Retinal pigment epithelial cell (primary cell): ENCODE results near the gene FCN2.

Experiments used
- DNase-seq: peaks from one replicate; pipeline ENCODE4 v3.0.0-alpha.2; 2010; ENCODE audit warnings: low read depth
- H3K4me3 ChIP-seq: 2 replicates; pipeline ENCODE4 v1.5.1; 2011; ENCODE audit warnings: mild to moderate bottlenecking, low read length, control low read depth, moderate library complexity
- TF ChIP-seq, protein P1 (sequence below): conservative IDR thresholded peaks from 2 replicates; pipeline ENCODE4 v1.5.1; 2011; ENCODE audit warnings: low read depth, low read length, control low read depth, inconsistent platforms

FCN2 gene

DNA sequence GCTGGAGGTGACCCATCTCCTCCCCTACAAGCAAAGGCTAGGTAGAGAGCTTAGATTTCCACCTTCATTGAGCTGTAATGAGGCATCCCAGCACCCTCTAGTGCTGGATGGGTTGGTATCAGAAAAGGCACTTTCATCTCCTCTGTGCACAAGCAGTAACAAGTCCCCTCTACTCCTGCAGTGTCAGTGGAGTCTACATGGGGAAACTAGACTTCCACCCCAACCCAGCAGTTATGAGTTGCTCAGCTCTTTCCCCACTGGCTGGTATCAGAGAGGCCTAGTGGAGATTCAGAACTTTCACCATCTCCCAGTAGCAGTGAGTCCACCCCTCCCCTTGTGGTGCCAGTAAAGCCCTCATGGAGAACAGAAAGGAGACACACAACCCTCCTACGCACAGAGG lies 19.2 kb downstream of the FCN2 start:
- TF ChIP-seq, protein P1, sequence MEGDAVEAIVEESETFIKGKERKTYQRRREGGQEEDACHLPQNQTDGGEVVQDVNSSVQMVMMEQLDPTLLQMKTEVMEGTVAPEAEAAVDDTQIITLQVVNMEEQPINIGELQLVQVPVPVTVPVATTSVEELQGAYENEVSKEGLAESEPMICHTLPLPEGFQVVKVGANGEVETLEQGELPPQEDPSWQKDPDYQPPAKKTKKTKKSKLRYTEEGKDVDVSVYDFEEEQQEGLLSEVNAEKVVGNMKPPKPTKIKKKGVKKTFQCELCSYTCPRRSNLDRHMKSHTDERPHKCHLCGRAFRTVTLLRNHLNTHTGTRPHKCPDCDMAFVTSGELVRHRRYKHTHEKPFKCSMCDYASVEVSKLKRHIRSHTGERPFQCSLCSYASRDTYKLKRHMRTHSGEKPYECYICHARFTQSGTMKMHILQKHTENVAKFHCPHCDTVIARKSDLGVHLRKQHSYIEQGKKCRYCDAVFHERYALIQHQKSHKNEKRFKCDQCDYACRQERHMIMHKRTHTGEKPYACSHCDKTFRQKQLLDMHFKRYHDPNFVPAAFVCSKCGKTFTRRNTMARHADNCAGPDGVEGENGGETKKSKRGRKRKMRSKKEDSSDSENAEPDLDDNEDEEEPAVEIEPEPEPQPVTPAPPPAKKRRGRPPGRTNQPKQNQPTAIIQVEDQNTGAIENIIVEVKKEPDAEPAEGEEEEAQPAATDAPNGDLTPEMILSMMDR: no peak
- DNase-seq: no peak
- no peak overlapping the region for H3K4me3 ChIP-seq

DNA sequence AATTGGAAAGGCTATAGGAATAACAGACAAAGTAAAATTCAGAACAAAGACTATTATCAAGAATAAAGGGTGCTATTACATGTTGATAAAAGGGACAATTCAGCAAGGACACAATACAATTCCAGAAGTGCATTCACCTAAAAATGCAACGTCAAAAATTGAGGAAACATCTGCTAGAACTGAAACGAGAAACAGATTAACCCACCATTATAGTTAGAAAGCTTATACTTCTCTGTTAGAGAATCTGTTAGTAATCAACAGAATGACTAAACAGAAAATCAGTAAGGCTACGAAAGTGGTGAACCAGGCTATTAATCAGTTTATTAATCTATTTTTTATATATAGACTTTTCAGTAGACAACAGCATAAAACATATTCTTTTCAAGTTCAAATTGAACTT lies 22.3 kb downstream of the FCN2 start:
- TF ChIP-seq, protein P1: no peak
- no peak overlapping the region for H3K4me3 ChIP-seq
- no peak for DNase-seq

DNA sequence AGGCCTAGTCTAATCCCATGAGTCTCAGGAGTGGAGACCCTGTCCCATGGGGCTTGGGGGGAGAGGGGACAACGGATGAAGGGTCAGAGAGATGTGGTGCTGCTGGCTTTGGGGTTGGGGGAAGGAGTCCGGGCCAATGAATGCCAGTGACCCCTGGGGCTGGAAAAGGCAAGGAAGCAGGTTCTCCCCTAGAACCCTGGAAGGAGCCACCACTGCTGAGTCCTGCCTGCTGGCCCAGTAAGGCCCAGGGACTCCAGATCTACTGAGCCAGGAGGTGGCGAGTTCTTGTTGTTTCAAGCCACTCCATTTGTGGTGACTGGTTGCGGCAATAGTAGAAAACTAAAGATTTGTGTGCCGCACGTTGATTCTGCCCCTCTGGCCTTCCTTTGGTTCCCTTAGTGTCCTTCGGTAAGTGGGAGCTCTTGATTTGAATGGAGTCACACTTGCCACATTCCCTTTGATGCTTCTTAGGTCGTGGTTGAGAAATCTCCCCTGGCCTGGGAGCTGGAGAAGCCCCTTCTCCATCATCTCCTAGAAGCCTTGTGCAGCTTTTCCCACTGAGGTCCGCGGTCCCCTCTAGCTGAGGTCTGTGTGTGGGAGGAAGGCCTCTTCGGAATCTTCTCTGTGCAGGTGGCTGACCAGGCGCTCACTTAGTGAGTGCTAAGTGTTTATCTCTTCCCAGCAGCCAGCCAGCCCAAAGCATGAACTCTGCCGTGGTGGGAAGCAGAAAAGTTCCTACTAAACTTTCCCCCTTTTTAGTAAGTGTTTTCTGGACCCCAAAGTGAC lies 28.1 kb downstream of the FCN2 start:
- TF ChIP-seq, protein P1: no peak
- DNase-seq: no peak
- no peak overlapping the region for H3K4me3 ChIP-seq

DNA sequence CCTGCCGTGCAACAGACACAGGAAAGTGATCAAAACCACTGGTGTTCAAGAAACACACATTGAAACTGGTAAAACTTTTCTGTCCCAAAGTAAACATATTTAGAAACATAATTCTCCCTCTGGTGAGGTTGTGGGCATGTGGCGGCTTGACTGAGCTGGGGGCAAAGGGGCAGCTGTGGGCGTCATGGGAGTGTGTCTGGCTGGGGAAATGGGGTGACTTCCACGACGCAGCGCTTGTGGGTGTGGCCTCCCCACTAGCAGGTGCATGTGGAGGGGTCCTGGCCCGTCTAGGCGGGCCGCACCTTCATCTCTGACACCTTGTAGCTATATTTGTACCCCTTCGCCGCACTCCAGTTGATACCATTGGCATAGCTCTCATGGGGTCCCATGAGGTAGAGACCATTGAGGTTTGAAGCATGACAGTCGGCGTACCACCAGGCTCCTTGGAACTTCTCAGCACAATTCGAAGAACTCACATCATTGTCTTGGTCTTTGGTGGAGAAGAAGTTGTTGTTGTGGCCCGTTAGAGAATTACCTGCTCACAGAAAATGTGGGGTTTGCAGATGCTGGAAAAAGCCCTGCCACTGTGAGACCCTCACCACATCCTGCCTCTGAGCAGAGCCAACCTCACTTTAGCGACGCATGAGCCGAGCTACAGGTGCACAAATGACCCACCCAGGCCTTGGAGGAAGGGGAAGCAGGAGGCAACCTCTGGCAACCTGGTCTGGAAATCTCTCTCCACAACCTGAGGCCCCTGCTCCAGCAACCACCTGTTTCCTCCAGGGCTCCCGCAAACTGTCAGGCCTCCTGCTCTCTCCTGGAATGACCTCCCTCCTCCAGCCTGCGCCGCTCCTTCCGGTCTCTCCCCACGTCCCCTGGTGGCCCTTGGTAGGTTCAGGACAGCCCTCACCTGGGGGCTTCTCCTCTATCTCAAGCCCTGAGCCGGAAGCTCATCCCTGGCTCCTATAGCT lies 29.2 kb downstream of the FCN2 start:
- no peak for DNase-seq
- TF ChIP-seq, protein P1: no peak

GRCh38 chr9:134912126-134912840 lies 31.7 kb downstream of the FCN2 start:
- no peak overlapping the region for H3K4me3 ChIP-seq
- TF ChIP-seq, protein P1: no peak
- DNase-seq: no peak

More for the DNA sequence above, 29.2 kb downstream of the FCN2 start:
- H3K4me3 ChIP-seq: no peak overlapping the region

GRCh38 chr9:134913041-134913712 lies 32.6 kb downstream of the FCN2 start:
- no peak for DNase-seq
- TF ChIP-seq, protein P1: no peak
- no peak overlapping the region for H3K4me3 ChIP-seq
